HCT116 (cell line): ENCODE results near the gene AARS2. TPM values are rescaled to one million over a fixed set of nuclear protein-coding genes. Genes with fewer than 3 reads are reported as not detected.

Experiments used
- ATAC-seq: fragments of 200-7000 bp; cut with Tn5 transposase; 2 replicates; pipeline ENCODE4 v1.9.1; 2020; ENCODE audit warnings: mild to moderate bottlenecking, moderate library complexity
- BruUV-seq: library from RNA; stranded (reverse); fragments of 400-500 nt; replicated peaks from 2 replicates; lab custom pipeline; 2021; lab: Mats Ljungman, UMichigan
- CTCF ChIA-PET: fragments of 300-600 bp; sonication (Branson Sonifier 250); formaldehyde crosslinking; loops from one replicate; lab custom pipeline; 2021; ENCODE audit warnings: antibody characterized with exemption; lab: Charles Lee
- POLR2A ChIA-PET: fragments of 300-600, 350-600 bp; sonication (Branson Sonifier 250); formaldehyde crosslinking; loops from one replicate; lab custom pipeline; 2021; ENCODE audit warnings: antibody characterized with exemption; lab: Charles Lee
- RAD21 ChIA-PET, 2 experiments: fragments of 300-600 bp; sonication (Branson Sonifier 250); formaldehyde crosslinking; loops; one replicate each; lab custom pipeline; 2023; ENCODE audit warnings: low total read pairs in 2 of 2; ENCODE audit not compliant: uncharacterized antibody in 2 of 2, unreplicated experiment in 2 of 2, low non-redundant PET in 1 of 2; lab: Charles Lee
- DNase-seq: peaks from one replicate; pipeline ENCODE4 v3.0.0-alpha.2; 2010; ENCODE audit warnings: low read depth, low spot score
- H2AFZ ChIP-seq: fragments of 200-600 bp; shearing (Covaris generic), sonication (generic); 2 replicates; pipeline ENCODE4 v1.6.1; 2017; ENCODE audit warnings: low read depth, mixed run types, mixed read lengths, antibody characterized with exemption, low read length; ENCODE audit not compliant: poor library complexity, severe bottlenecking
- H3K27ac ChIP-seq: 2 replicates; pipeline ENCODE4 v1.5.1; 2012; ENCODE audit warnings: low read depth, low read length
- H3K27me3 ChIP-seq: fragments of 200-600 bp; sonication (generic); 2 replicates; pipeline ENCODE4 v1.6.1; 2016; ENCODE audit warnings: mixed run types, low read length, mixed read lengths; ENCODE audit not compliant: insufficient read depth
- H3K36me3 ChIP-seq, 2 experiments: fragments of 200-500 bp in 1 of 2; fragments of 200-600 bp in 1 of 2; sonication (Bioruptor generic) in 1 of 2; sonication (generic) in 1 of 2; 2 replicates each; pipeline versions ENCODE4 v1.5.1 to v1.6.1; 2014 to 2016; ENCODE audit warnings: low read length in 2 of 2, inconsistent platforms in 1 of 2, mixed read lengths in 1 of 2, mixed run types in 1 of 2; ENCODE audit not compliant: insufficient read depth in 2 of 2, control insufficient read depth in 1 of 2
- H3K4me1 ChIP-seq, 2 experiments: fragments of 200-600 bp in 1 of 2; sonication (generic) in 1 of 2; 2 replicates each; pipeline versions ENCODE4 v1.5.1 to v1.6.1; 2012 to 2017; ENCODE audit warnings: low read length in 2 of 2, inconsistent platforms in 1 of 2, mild to moderate bottlenecking in 1 of 2, mixed read lengths in 1 of 2, mixed run types in 1 of 2, moderate library complexity in 1 of 2; ENCODE audit not compliant: insufficient read depth in 2 of 2, control insufficient read depth in 1 of 2
- H3K4me2 ChIP-seq: fragments of 200-600 bp; sonication (generic); 2 replicates; pipeline ENCODE4 v1.6.1; 2017; ENCODE audit warnings: mixed run types, low read length, mixed read lengths
- H3K4me3 ChIP-seq, 2 experiments: fragments of 200-600 bp in 1 of 2; sonication (generic) in 1 of 2; replicated peaks in 1 of 2; 2 replicates each; pipeline ENCODE4 v1.5.1; 2011 to 2016; ENCODE audit warnings: low read length in 2 of 2, control low read depth in 1 of 2, low read depth in 1 of 2, mild to moderate bottlenecking in 1 of 2, mixed read lengths in 1 of 2, mixed run types in 1 of 2
- H3K79me2 ChIP-seq: fragments of 200-600 bp; sonication (generic); 2 replicates; pipeline ENCODE4 v1.6.1; 2017; ENCODE audit warnings: mild to moderate bottlenecking, mixed run types, low read length, moderate library complexity, mixed read lengths; ENCODE audit not compliant: insufficient read depth
- H3K9ac ChIP-seq: fragments of 200-600 bp; sonication (generic); 2 replicates; pipeline ENCODE4 v1.6.1; 2016; ENCODE audit warnings: low read length, mixed read lengths
- H3K9me2 ChIP-seq: fragments of 200-600 bp; sonication (generic), shearing (Covaris generic); 2 replicates; pipeline ENCODE4 v1.6.1; 2017; ENCODE audit warnings: mixed run types, mild to moderate bottlenecking, moderate library complexity; ENCODE audit not compliant: insufficient read depth
- H3K9me3 ChIP-seq, 2 experiments: fragments of 200-500 bp in 1 of 2; fragments of 200-600 bp in 1 of 2; sonication (Bioruptor generic) in 1 of 2; sonication (generic) in 1 of 2; 2 replicates each; pipeline ENCODE4 v1.6.1; 2014 to 2017; ENCODE audit warnings: low read length in 2 of 2, mixed read lengths in 2 of 2, inconsistent platforms in 1 of 2, low read depth in 1 of 2, mild to moderate bottlenecking in 1 of 2, mixed run types in 1 of 2, moderate library complexity in 1 of 2; ENCODE audit not compliant: control insufficient read depth in 1 of 2, insufficient read depth in 1 of 2
- H4K20me1 ChIP-seq: fragments of 200-600 bp; sonication (generic), shearing (Covaris generic); 2 replicates; pipeline ENCODE4 v1.6.1; 2017; ENCODE audit warnings: mixed run types, mild to moderate bottlenecking, moderate library complexity; ENCODE audit not compliant: insufficient read depth
- ATF3 ChIP-seq: IDR thresholded peaks from 2 replicates; pipeline ENCODE4 v1.6.1; 2012
- CBX3 ChIP-seq: IDR thresholded peaks from 2 replicates; pipeline ENCODE4 v1.6.1; 2012; ENCODE audit warnings: low read depth
- CTCF ChIP-seq, 3 experiments: fragments of 200-600 bp in 1 of 3; sonication (generic) in 1 of 3; IDR thresholded peaks in 2 of 3; conservative IDR thresholded peaks in 1 of 3; 2 replicates each; pipeline ENCODE4 v1.5.1; 2012 to 2017; ENCODE audit warnings: low read depth in 2 of 3, low read length in 2 of 3, antibody characterized with exemption in 1 of 3, borderline replicate concordance in 1 of 3, control low read depth in 1 of 3, mild to moderate bottlenecking in 1 of 3, mixed read lengths in 1 of 3, mixed run types in 1 of 3, moderate library complexity in 1 of 3; ENCODE audit not compliant: insufficient read depth in 1 of 3
- ELF1 ChIP-seq: IDR thresholded peaks from 2 replicates; pipeline ENCODE4 v1.6.1; 2012; ENCODE audit warnings: low read depth, borderline replicate concordance
- EZH2 ChIP-seq: fragments of 200-600 bp; sonication (generic); IDR thresholded peaks from 2 replicates; pipeline ENCODE4 v1.6.1; 2017; ENCODE audit warnings: antibody characterized with exemption, mixed run types
- EZH2phosphoT487 ChIP-seq: fragments of 200-600 bp; IDR thresholded peaks from 2 replicates; pipeline ENCODE4 v1.6.1; 2018; ENCODE audit warnings: antibody characterized with exemption, borderline replicate concordance
- FOSL1 ChIP-seq: IDR thresholded peaks from 2 replicates; pipeline ENCODE4 v1.6.1; 2012; ENCODE audit warnings: low read depth
- JUND ChIP-seq: IDR thresholded peaks from 2 replicates; pipeline ENCODE4 v1.6.1; 2012
- MAX ChIP-seq: IDR thresholded peaks from 2 replicates; pipeline ENCODE4 v1.6.1; 2012
- POLR2A ChIP-seq: IDR thresholded peaks from 2 replicates; pipeline ENCODE4 v1.7.0; 2011; ENCODE audit warnings: borderline replicate concordance; ENCODE audit not compliant: insufficient read depth, insufficient read length; ENCODE audit errors: extremely low read depth
- POLR2AphosphoS5 ChIP-seq: IDR thresholded peaks from 2 replicates; pipeline ENCODE4 v1.6.1; 2011; ENCODE audit warnings: mild to moderate bottlenecking, low read depth, low read length, moderate library complexity
- RAD21 ChIP-seq: IDR thresholded peaks from 2 replicates; pipeline ENCODE4 v1.6.1; 2012; ENCODE audit warnings: low read depth, mild to moderate bottlenecking
- SIN3A ChIP-seq: IDR thresholded peaks from 2 replicates; pipeline ENCODE4 v1.6.1; 2012; ENCODE audit warnings: low read depth
- SP1 ChIP-seq: IDR thresholded peaks from 2 replicates; pipeline ENCODE4 v1.6.1; 2012; ENCODE audit warnings: low read depth
- SRF ChIP-seq: IDR thresholded peaks from 2 replicates; pipeline ENCODE4 v1.6.1; 2012; ENCODE audit warnings: low read depth
- TCF7L2 ChIP-seq: IDR thresholded peaks from 2 replicates; pipeline ENCODE4 v1.7.0; 2011; ENCODE audit warnings: borderline replicate concordance, inconsistent platforms; ENCODE audit not compliant: insufficient read depth, insufficient read length; ENCODE audit errors: extremely low read depth
- YY1 ChIP-seq: IDR thresholded peaks from 2 replicates; pipeline ENCODE4 v1.6.1; 2011; ENCODE audit warnings: low read length, low read depth, moderate library complexity, mild to moderate bottlenecking; ENCODE audit not compliant: insufficient replicate concordance; ENCODE audit errors: extremely low read depth
- ZBTB33 ChIP-seq: IDR thresholded peaks from 2 replicates; pipeline ENCODE4 v1.6.1; 2011; ENCODE audit warnings: mild to moderate bottlenecking, low read length, moderate library complexity; ENCODE audit not compliant: insufficient replicate concordance; ENCODE audit errors: extremely low read depth
- ZFX ChIP-seq: fragments of 450-650 bp; IDR thresholded peaks from 2 replicates; pipeline ENCODE4 v1.6.1; 2017
- intact Hi-C: fragments of 100-400 bp; cut with micrococcal nuclease; formaldehyde crosslinking; loops from 2 replicates; pipeline ENCODE4 v1.10.0; 2022
- total RNA-seq: library from RNA; stranded (reverse); gene quantifications from one replicate; pipeline ENCODE4 v1.2.1, GENCODE V29; 2021; ENCODE audit not compliant: unreplicated experiment

AARS2 gene
- total RNA-seq, 1 experiment from 2014 or later = 14.9 TPM

GRCh38 chr6:44276667-44277640 is 36.2 kb downstream of the AARS2 start (continued):
- no peak for TF ChIP-seq POLR2A

GRCh38 chr6:44275749-44276648 is 37.1 kb downstream of the AARS2 start:
- H3K27ac ChIP-seq = no peak overlapping the region
- intact Hi-C loops = no loop called here
- H3K4me1 ChIP-seq = peaks cover 6 to 12% of the 10 kb centered on the region in 2 experiments
- no TSS peak for BruUV-seq
- H3K4me3 ChIP-seq = no peak overlapping the region
- H3K9me3 ChIP-seq = no peaks in the 10 kb centered on the region
- no peak overlapping the region for H2AFZ ChIP-seq
- no peaks in the 10 kb centered on the region for H3K27me3 ChIP-seq
- ChIA-PET RAD21 (no interaction called here), CTCF (no interaction called here), POLR2A (no interaction called here)
- H3K4me2 ChIP-seq = no peak overlapping the region
- H3K9me2 ChIP-seq = no peaks in the 10 kb centered on the region
- no peaks in the 10 kb centered on the region for H3K79me2 ChIP-seq
- H3K9ac ChIP-seq = no peak overlapping the region
- H3K36me3 ChIP-seq = no peaks in the 10 kb centered on the region
- ATAC-seq (no peak), DNase-seq (no peak)
- no peaks in the 10 kb centered on the region for H4K20me1 ChIP-seq
- no peak for TF ChIP-seq ZFX
- no peak for TF ChIP-seq CTCF (IDR thresholded peaks at IDR 0.05 in 2 of 3, conservative IDR thresholded peaks at IDR 0.05 in 1 of 3; ENCODE audit: borderline replicate concordance in 1 of 3, insufficient read depth in 1 of 3, low read depth in 2 of 3, low read length in 2 of 3)
- no peak for TF ChIP-seq ELF1
- no peak for TF ChIP-seq CBX3
- TF ChIP-seq FOSL1 = no peak
- TF ChIP-seq TCF7L2 = no peak
- no peak for TF ChIP-seq YY1
- TF ChIP-seq ATF3 = no peak
- TF ChIP-seq POLR2A = no peak
- no peak for TF ChIP-seq MAX
- no peak for TF ChIP-seq RAD21
- no peak for TF ChIP-seq SP1
- no peak for TF ChIP-seq JUND
- no peak for TF ChIP-seq ZBTB33
- no peak for TF ChIP-seq SRF
- TF ChIP-seq EZH2phosphoT487 = no peak
- no peak for TF ChIP-seq POLR2AphosphoS5
- no peak for TF ChIP-seq SIN3A
- TF ChIP-seq EZH2 = no peak
